C4-2B (cell line): ENCODE data around the gene MOCOS.

Source experiments
- ZFX ChIP-seq: fragments of 450-650 bp; IDR thresholded peaks from 2 replicates; pipeline ENCODE4 v1.6.1; 2017
- TF ChIP-seq, protein P1 (sequence below): fragments of 450-650 bp; conservative IDR thresholded peaks from 2 replicates; pipeline ENCODE4 v1.5.1; 2017; ENCODE audit warnings: mild to moderate bottlenecking

DNA sequence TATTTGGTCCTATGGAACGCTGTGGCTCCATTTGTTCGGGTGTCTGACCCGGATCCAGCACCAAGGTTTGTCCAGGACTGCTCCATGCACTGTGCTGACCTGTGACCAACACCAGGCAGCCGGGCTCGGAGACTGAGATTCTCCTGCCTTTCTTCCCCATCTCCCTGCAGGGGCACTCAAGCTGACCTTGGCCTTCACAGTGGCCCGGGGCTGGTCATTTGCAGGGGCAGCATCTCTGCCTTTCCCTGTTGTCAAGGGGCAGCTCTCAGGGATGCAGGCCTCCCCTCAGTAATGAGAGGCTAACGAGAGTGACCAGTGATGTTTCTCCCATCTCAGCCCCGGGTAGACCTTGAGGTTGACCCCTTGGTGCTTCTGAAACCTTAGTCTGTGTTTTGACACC is 27.5 kb downstream of the MOCOS start:
- TF ChIP-seq, protein P1, sequence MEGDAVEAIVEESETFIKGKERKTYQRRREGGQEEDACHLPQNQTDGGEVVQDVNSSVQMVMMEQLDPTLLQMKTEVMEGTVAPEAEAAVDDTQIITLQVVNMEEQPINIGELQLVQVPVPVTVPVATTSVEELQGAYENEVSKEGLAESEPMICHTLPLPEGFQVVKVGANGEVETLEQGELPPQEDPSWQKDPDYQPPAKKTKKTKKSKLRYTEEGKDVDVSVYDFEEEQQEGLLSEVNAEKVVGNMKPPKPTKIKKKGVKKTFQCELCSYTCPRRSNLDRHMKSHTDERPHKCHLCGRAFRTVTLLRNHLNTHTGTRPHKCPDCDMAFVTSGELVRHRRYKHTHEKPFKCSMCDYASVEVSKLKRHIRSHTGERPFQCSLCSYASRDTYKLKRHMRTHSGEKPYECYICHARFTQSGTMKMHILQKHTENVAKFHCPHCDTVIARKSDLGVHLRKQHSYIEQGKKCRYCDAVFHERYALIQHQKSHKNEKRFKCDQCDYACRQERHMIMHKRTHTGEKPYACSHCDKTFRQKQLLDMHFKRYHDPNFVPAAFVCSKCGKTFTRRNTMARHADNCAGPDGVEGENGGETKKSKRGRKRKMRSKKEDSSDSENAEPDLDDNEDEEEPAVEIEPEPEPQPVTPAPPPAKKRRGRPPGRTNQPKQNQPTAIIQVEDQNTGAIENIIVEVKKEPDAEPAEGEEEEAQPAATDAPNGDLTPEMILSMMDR = no peak
- TF ChIP-seq ZFX = no peak
